ENCODE data around the gene NPIPB2.

GRCh38 chr16:11946433-11946832 is 4.6 kb upstream of the NPIPB2 start:
- TF ChIP-seq ARNT (IDR thresholded peaks at IDR 0.05) (no peak), HDGF (IDR thresholded peaks at IDR 0.05; ENCODE audit: borderline replicate concordance) (no peak), TARDBP (IDR thresholded peaks at IDR 0.05) (no peak)
